NCI-H2029 treated with DMSO at 0.1 percent for 48 hours (cell line): ENCODE measurements around the gene MAST2.
"Not testable (repeated sequence)": the region's sequence is repeated elsewhere in the genome, so short reads cannot be mapped to it uniquely, and the experiment has no call there.

Experiments
- DNase-seq: peaks from one replicate; lab custom pipeline; 2025; lab: John Stamatoyannopoulos, UW

Gene MAST2

GRCh38 chr1:45938029-45938428 lies 134.6 kb downstream of the MAST2 start:
- DNase-seq: no peak

- no peak for DNase-seq
These were observed 139.0 kb downstream of the MAST2 start for GRCh38 chr1:45942411-45942810.

- no peak for DNase-seq
These were observed 139.8 kb downstream of the MAST2 start for GRCh38 chr1:45943185-45943584.

GRCh38 chr1:45945426-45945825 lies 142.0 kb downstream of the MAST2 start:
- no peak for DNase-seq

- not testable (repeated sequence) for DNase-seq
These were observed 146.1 kb downstream of the MAST2 start for GRCh38 chr1:45949462-45949861.

- DNase-seq: no peak
These were observed 148.7 kb downstream of the MAST2 start for GRCh38 chr1:45952072-45952471.

- DNase-seq: no peak
These were observed 150.8 kb downstream of the MAST2 start for GRCh38 chr1:45953934-45954847.

- DNase-seq: no peak
These were observed 154.3 kb downstream of the MAST2 start for GRCh38 chr1:45957684-45958083.

- no peak for DNase-seq
These were observed 154.9 kb downstream of the MAST2 start for GRCh38 chr1:45958317-45958716.

GRCh38 chr1:45960930-45961715 lies 157.7 kb downstream of the MAST2 start:
- DNase-seq: no peak

GRCh38 chr1:45961936-45962335 lies 158.5 kb downstream of the MAST2 start:
- DNase-seq: not testable (repeated sequence)

GRCh38 chr1:45968941-45969666 lies 165.7 kb downstream of the MAST2 start:
- no peak for DNase-seq

GRCh38 chr1:45969866-45970265 lies 166.5 kb downstream of the MAST2 start:
- DNase-seq: no peak

- DNase-seq: no peak
These were observed 167.9 kb downstream of the MAST2 start for GRCh38 chr1:45971335-45971734.

GRCh38 chr1:45971922-45972531 lies 168.6 kb downstream of the MAST2 start:
- no peak for DNase-seq

GRCh38 chr1:45972621-45973020 lies 169.2 kb downstream of the MAST2 start:
- DNase-seq: no peak

GRCh38 chr1:45973121-45973520 lies 169.7 kb downstream of the MAST2 start:
- no peak for DNase-seq

- no peak for DNase-seq
These were observed 171.3 kb downstream of the MAST2 start for GRCh38 chr1:45974541-45975269.

- no peak for DNase-seq
These were observed 173.2 kb downstream of the MAST2 start for GRCh38 chr1:45976623-45977022.

- DNase-seq: peak; percentile 98
These were observed 175.8 kb downstream of the MAST2 start for GRCh38 chr1:45979074-45979777.

GRCh38 chr1:45979778-45980176 lies 176.4 kb downstream of the MAST2 start:
- peak; percentile 70 for DNase-seq
